Endometrial microvascular endothelial cells (primary cell): ENCODE data around the gene YOD1. TPM values are rescaled to one million over a fixed set of nuclear protein-coding genes. Genes with fewer than 3 reads are reported as not detected.

Experiments
- in situ Hi-C: cut with HindIII; loops from 2 replicates; pipeline ENCODE4 v1.10.0; 2017; ENCODE audit warnings: low sequenced_read_pairs, low pct_unique_long_range_greater_than_20kb; ENCODE audit errors: inconsistent ontology term
- total RNA-seq: library from RNA; depleted of rRNA; stranded (reverse); fragments of >200 nt; gene quantifications from one replicate; pipeline ENCODE4 v1.2.3, GENCODE V29; 2015; ENCODE audit errors: inconsistent ontology term

YOD1 gene
- total RNA-seq, 1 donor from 2014 or later, result 5.1 TPM

GRCh38 chr1:207032528-207033017 is 18.4 kb downstream of the YOD1 start, which contains the start of gene C1orf116:
Gene C1orf116 (minus strand): TSS chr1:207032756. CDS start chr1:207027598, 5,158 bp downstream.
- in situ Hi-C loops, result no loop called here

GRCh38 chr1:207031632-207032264 is 19.3 kb downstream of the YOD1 start:
- in situ Hi-C loops, result no loop called here

- in situ Hi-C loops, result no loop called here
Measured at GRCh38 chr1:207031016-207031415, 20.0 kb downstream of the YOD1 start.

GRCh38 chr1:207030522-207031009 is 20.4 kb downstream of the YOD1 start:
- in situ Hi-C loops, result no loop called here

- in situ Hi-C loops, result no loop called here
Measured at GRCh38 chr1:207029701-207030521, 21.1 kb downstream of the YOD1 start.

DNA sequence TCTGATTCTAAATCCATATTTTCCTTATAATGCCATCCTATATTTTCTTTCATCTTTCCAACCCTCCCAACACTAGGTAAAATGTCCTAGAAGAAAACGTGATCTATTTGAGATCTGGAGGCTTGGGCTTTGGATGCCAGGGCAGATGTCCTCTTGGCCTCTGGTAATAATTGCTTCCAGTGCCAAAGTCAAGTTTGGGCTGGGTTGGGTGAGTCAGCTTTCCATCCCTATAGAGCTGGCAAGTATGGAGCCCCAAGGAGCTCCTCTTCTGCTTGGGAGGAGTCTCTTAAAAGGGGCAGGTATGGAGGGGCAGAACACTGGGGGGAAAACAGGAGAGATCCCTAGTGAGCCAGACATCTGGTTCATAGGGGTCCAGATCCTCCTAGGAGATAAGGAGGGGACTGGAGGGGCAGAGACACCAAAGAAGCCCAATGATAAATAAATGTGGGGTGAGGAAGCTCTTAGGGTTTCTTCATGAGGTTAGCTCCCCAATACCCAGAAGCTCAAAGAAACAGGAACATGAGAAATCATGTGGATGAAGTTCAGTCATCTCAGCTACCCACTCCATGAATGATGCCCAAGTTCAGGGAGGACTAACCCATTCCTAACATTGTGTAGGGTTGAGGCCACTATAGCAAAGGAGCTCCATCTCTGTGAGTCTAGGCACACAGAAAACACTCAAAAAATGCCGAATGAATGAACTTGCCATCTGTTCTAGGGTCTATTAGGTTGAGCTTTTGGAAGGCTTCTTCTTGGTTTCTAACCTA is 21.9 kb downstream of the YOD1 start:
- in situ Hi-C loops, result no loop called here

- in situ Hi-C loops, result no loop called here
Measured at GRCh38 chr1:207027921-207028320, 23.1 kb downstream of the YOD1 start.

DNA sequence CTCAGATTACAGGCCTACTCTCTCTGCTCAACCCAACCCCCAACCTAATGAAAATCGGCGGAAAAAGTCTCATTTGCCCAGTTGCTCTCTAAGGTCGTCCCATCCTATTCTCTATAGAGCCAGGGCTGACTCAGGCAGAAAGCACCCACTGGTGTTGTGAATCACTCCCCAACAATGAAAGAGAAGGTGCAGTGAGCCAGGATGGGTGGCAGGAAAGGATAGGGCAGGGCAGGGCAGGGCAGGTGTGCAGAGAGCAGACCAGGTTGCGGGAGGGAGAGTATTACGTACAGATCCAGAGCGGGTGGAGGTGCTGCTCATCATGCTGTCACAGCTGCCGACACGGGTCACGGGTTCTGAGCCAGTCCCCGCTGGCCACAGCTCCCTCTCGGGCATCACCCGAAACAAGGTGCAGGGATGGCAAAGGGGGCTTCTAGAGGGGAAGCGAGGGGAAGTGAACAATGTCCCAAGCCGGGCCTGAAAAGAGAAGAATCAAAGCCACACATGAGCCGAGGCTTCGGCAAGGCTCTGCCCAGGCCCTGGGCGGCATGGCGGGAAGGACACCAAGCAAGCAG is 23.7 kb downstream of the YOD1 start:
- in situ Hi-C loops, result no loop called here

DNA sequence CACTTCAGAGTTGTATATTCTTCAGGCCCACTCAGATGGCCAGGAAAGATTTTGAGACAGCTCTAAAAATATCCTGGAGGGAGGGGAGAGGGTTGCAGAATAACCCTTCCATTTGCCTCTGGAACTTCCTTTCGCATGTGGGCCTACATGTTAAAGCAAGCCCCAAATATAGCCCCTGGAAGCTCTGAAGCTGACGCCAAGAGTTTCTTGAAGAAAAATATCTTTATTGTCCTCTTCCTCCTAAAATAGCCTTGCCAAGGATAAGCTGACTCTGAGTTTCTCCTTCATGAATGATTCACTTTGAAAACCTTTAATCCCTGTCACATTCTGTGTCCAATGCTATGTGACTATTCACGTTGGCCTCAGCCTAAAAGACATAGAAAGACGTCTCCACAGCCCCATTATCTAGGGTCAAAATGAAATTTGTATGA is 24.9 kb downstream of the YOD1 start:
- in situ Hi-C loops, result no loop called here

- in situ Hi-C loops, result no loop called here
Measured at GRCh38 chr1:207025146-207025880, 25.7 kb downstream of the YOD1 start.

- in situ Hi-C loops, result no loop called here
Measured at GRCh38 chr1:207024202-207025145, 26.5 kb downstream of the YOD1 start.

DNA sequence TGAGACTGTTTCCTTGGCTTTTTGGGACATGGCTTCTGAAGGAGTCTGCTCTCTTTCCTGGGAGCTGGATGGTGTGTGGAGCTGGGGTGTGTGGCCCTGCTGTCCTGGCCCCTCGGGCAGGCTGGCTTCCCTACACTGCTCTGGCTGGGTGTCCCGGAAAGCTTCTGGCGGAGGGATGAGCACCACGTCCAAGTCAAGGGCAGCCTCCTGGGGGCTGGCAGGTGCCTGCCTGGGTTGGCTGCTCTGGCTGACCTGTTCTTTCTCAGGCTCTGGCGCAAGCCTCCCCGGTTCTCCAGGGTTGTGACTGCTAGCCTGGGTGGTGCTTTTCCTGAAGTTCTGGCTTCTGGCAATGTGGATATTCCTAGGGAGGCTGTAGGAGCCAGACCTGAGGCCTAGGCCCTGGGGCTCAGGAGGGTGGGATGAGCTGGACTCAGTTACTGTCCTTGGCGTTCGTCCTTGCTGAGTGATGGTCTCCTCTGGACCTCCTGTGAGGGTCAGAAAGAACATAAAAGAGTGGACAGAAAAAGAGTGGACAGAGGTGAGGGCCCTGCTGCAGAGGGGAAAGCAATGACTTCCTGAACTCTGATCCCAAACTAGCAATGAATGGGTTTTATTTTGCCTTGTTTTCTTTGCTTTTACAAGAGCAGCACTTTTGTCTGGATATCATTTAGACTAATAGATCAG is 27.9 kb downstream of the YOD1 start:
- in situ Hi-C loops, result no loop called here

DNA sequence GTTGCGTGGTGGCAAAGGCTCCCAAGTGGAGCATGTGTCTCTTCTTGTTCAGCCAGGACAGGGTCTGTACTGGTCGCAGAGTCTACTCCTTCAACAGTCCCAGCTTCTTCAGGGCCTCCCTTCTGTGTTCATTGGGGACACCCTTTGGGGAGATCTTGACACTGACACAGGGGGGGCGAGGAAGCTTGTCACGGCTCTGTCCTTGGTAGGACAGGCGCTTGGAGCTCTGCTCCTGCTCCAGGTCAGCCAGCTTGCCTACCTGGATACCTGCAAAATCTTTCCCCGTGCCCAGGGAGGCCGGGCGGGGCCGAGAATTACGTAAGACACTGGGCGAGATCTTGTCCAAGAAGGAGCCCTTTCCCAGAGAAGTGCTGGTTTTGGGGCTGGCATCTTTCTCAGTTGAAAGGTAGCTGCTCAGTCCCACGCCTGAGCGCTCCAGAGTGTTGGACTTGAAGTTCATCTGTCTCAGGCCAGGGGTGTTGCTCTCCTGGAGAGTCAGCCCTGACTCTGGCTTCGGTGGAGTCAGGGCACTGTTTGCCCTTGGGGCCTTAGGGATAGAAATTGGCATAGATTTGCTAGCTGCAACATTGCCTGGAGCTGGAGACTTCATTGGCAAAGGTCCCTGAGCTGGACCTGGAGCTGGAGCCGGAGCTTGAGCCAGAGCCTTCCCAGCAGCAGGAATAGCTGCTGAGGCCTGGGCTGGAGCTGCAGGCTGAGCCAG is 29.0 kb downstream of the YOD1 start:
- in situ Hi-C loops, result no loop called here

DNA sequence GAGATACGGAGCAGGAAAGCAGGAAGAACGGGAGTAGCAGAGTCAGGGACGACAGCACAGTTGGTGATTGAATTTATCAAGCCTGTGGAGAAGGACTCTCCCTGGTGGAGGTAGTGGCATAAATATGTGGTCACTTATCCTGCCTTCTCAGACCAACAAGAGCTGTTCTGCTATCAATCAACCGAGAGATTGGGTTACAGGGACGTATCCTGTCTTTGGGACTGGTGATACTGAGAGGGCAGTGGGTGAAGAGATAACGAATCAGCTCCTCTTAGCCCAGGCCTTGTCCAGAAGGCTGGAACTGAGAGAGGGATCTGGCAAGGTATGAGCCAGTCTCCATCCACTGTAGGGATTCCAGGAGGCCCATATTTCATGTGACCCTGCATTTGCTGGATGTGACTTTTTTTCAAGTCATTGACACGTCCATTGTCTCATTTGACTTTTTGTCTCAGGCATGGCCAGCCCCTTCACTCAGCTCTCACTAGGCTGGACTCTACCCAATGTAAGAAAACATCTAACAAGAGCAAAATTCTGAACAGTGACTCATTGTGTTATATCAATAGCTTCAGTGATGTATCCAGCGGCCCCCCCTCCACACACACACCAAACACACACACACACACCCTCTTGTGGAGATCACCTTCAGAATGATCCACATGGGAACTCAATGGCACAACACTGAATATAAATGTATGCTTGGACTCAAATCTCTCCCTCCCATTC is 29.7 kb downstream of the YOD1 start:
- in situ Hi-C loops, result no loop called here

DNA sequence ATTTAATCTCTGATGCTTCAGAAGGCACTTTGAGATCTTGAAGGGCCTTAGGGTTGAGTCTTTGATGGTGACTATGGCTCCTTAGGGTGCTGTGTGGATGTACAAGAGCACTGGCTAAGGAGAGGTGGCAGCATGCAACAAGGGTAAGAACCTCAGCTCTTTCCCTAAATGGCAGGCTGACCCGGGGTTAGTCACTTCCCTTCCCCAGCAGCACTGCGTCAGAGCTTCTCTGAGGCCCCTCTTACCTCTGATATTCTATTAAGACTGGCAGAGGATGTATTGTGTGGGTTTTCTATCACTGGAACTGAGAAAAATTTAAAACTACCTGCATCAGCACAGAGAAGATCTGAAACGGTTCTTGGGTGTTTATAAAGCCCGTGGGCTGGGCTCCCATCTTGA is 30.3 kb downstream of the YOD1 start:
- in situ Hi-C loops, result no loop called here
